Measurements from ENCODE around the gene ING3. TPM values are rescaled to one million over a fixed set of nuclear protein-coding genes. Genes with fewer than 3 reads are reported as not detected.

ING3 gene
- total and polyA plus RNA-seq, 9 of the 15 experiments (the other 6 are each of a cell fraction or from before 2014, with no cell fraction given): 22.8 to 233 (median 50.4) TPM

DNA sequence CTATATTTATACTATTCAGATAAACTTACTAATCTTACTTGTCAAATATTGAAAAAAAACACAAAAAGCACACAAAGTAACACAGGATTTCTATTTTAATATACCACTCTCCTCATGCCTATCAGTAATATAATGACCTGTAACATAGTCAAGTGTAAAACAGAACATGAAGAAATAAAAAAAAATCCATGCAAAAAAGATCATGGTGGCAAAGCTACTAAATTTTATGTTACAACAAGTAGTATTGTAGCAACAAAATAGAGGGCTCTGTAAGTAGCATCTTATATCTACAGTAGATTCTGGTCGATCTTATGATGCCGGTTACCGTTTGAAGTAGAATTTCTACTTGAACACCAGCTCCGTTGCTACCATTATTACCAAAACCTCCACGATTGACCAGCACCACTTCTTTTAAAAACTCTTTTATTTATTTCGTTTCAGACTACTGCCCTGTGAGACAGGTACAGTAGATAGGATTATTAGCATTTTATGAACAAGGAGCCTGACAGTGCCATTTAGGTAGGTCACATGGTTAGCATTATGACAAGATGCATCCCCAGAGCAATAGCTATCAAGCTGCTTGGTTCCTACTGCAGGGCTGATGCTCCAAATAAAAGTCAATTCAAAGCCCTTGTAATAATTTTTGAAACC is 40.0 kb downstream of the ING3 start (continued):
- no peak for TF ChIP-seq POLR2G (IDR thresholded peaks at IDR 0.05; ENCODE audit: low read depth, low read length)
- no peak for TF ChIP-seq ZBTB43 (CRISPR knock-in tag; IDR thresholded peaks at IDR 0.05)
- TF ChIP-seq LARP7 (IDR thresholded peaks at IDR 0.05): 0 out of 2 replicates have a peak, but pooled peaks have one; percentile 58
- 0 out of 2 replicates have a peak, but pooled peaks have one; percentile 14 for TF ChIP-seq MXI1 (IDR thresholded peaks at IDR 0.05; ENCODE audit: low read depth, low read length)
- no peak for TF ChIP-seq ZNF232 (CRISPR knock-in tag; IDR thresholded peaks at IDR 0.05)
- TF ChIP-seq, protein P1, sequence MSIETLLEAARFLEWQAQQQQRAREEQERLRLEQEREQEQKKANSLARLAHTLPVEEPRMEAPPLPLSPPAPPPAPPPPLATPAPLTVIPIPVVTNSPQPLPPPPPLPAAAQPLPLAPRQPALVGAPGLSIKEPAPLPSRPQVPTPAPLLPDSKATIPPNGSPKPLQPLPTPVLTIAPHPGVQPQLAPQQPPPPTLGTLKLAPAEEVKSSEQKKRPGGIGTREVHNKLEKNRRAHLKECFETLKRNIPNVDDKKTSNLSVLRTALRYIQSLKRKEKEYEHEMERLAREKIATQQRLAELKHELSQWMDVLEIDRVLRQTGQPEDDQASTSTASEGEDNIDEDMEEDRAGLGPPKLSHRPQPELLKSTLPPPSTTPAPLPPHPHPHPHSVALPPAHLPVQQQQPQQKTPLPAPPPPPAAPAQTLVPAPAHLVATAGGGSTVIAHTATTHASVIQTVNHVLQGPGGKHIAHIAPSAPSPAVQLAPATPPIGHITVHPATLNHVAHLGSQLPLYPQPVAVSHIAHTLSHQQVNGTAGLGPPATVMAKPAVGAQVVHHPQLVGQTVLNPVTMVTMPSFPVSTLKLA (conservative IDR thresholded peaks at IDR 0.05): peak; percentile 61 to 81
- TF ChIP-seq SMAD1 (IDR thresholded peaks at IDR 0.05; ENCODE audit: low read depth, low read length, partially characterized antibody): no peak
- TF ChIP-seq, protein P2, sequence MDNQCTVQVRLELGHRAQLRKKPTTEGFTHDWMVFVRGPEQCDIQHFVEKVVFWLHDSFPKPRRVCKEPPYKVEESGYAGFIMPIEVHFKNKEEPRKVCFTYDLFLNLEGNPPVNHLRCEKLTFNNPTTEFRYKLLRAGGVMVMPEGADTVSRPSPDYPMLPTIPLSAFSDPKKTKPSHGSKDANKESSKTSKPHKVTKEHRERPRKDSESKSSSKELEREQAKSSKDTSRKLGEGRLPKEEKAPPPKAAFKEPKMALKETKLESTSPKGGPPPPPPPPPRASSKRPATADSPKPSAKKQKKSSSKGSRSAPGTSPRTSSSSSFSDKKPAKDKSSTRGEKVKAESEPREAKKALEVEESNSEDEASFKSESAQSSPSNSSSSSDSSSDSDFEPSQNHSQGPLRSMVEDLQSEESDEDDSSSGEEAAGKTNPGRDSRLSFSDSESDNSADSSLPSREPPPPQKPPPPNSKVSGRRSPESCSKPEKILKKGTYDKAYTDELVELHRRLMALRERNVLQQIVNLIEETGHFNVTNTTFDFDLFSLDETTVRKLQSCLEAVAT (IDR thresholded peaks at IDR 0.05): peak; percentile 97
- TF ChIP-seq, protein P3, sequence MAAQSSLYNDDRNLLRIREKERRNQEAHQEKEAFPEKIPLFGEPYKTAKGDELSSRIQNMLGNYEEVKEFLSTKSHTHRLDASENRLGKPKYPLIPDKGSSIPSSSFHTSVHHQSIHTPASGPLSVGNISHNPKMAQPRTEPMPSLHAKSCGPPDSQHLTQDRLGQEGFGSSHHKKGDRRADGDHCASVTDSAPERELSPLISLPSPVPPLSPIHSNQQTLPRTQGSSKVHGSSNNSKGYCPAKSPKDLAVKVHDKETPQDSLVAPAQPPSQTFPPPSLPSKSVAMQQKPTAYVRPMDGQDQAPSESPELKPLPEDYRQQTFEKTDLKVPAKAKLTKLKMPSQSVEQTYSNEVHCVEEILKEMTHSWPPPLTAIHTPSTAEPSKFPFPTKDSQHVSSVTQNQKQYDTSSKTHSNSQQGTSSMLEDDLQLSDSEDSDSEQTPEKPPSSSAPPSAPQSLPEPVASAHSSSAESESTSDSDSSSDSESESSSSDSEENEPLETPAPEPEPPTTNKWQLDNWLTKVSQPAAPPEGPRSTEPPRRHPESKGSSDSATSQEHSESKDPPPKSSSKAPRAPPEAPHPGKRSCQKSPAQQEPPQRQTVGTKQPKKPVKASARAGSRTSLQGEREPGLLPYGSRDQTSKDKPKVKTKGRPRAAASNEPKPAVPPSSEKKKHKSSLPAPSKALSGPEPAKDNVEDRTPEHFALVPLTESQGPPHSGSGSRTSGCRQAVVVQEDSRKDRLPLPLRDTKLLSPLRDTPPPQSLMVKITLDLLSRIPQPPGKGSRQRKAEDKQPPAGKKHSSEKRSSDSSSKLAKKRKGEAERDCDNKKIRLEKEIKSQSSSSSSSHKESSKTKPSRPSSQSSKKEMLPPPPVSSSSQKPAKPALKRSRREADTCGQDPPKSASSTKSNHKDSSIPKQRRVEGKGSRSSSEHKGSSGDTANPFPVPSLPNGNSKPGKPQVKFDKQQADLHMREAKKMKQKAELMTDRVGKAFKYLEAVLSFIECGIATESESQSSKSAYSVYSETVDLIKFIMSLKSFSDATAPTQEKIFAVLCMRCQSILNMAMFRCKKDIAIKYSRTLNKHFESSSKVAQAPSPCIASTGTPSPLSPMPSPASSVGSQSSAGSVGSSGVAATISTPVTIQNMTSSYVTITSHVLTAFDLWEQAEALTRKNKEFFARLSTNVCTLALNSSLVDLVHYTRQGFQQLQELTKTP (IDR thresholded peaks at IDR 0.05; ENCODE audit: low read depth in 1 of 2, partially characterized antibody in 2 of 2): peak; percentile 44 to 91
- peak; percentile 73 for TF ChIP-seq RAD51 (IDR thresholded peaks at IDR 0.05; ENCODE audit: borderline replicate concordance, low read depth)
- no peak; the same call in 1 of the 2 replicates for TF ChIP-seq ZFP30 (CRISPR knock-in tag; IDR thresholded peaks at IDR 0.05; ENCODE audit: borderline replicate concordance)
- no peak for TF ChIP-seq PTTG1 (tag; IDR thresholded peaks at IDR 0.05; ENCODE audit: low read depth)
- no peak for TF ChIP-seq E2F4 (CRISPR knock-in tag; IDR thresholded peaks at IDR 0.05; ENCODE audit: low read depth)
- 0 out of 2 replicates have a peak, but pooled peaks have one; percentile 26 for TF ChIP-seq ZNF644 (tag; IDR thresholded peaks at IDR 0.05; ENCODE audit: low read depth)
- TF ChIP-seq ZFX (CRISPR knock-in tag; IDR thresholded peaks at IDR 0.05): no peak
- no peak for TF ChIP-seq ZNF780A (CRISPR knock-in tag; IDR thresholded peaks at IDR 0.05)
- TF ChIP-seq POLR2AphosphoS2 (IDR thresholded peaks at IDR 0.05; ENCODE audit: low read length): no peak
- TF ChIP-seq ZFP1 (CRISPR knock-in tag; IDR thresholded peaks at IDR 0.05): peak; percentile 46; the same call in 1 of the 2 replicates
